HEK293 (cell line): Measurements from ENCODE around the gene MCOLN1.

Experiments
- CTCF ChIA-PET: fragments of 350-600 bp; formaldehyde crosslinking; extraction: SDS; loops from one replicate; lab custom pipeline; 2021; ENCODE audit warnings: antibody characterized with exemption; lab: Yijun Ruan, JAX
- POLR2A ChIA-PET: fragments of 300-600 bp; formaldehyde crosslinking; extraction: SDS; loops from one replicate; lab custom pipeline; 2020; ENCODE audit warnings: antibody characterized with exemption, inconsistent platforms; lab: Yijun Ruan, JAX
- H3K27ac ChIP-seq: fragments of 200-500 bp; sonication (Bioruptor generic); 2 replicates; pipeline ENCODE4 v1.5.1; 2014; ENCODE audit warnings: low read depth, low read length, control low read depth, inconsistent platforms; ENCODE audit errors: extremely low read depth
- H3K36me3 ChIP-seq, 2 experiments: fragments of 200-500 bp in 1 of 2; sonication (Bioruptor generic) in 1 of 2; 1 replicate in 1 of 2; 2 replicates in 1 of 2; pipeline ENCODE4 v1.5.1; 2014 to 2017; ENCODE audit warnings: inconsistent platforms in 2 of 2, low read length in 2 of 2; ENCODE audit not compliant: control insufficient read depth in 2 of 2, insufficient read depth in 1 of 2
- H3K4me1 ChIP-seq: fragments of 200-500 bp; sonication (Bioruptor generic); 2 replicates; pipeline ENCODE4 v1.5.1; 2014; ENCODE audit warnings: mild to moderate bottlenecking, low read length, inconsistent platforms; ENCODE audit not compliant: control insufficient read depth, insufficient read depth
- H3K4me3 ChIP-seq: 2 replicates; pipeline ENCODE4 v1.5.1; 2011; ENCODE audit warnings: low read depth, mild to moderate bottlenecking, control low read depth, low read length, moderate library complexity
- H3K9me3 ChIP-seq: fragments of 200-500 bp; sonication (Bioruptor generic); 2 replicates; pipeline ENCODE4 v1.5.1; 2014; ENCODE audit warnings: low read depth, low read length, inconsistent platforms; ENCODE audit not compliant: control insufficient read depth, insufficient read depth
- BCL11A ChIP-seq: fragments of 450-650 bp; formaldehyde crosslinking; IDR thresholded peaks from 2 replicates; pipeline ENCODE4 v1.5.1; 2016; ENCODE audit warnings: low read depth, missing biosample characterization, missing genetic modification characterization
- BCL11B ChIP-seq: fragments of 450-650 bp; formaldehyde crosslinking; IDR thresholded peaks from 2 replicates; pipeline ENCODE4 v1.5.1; 2016; ENCODE audit warnings: low read depth, missing biosample characterization, missing genetic modification characterization
- KLF9 ChIP-seq: fragments of 450-650 bp; formaldehyde crosslinking; IDR thresholded peaks from 2 replicates; pipeline ENCODE4 v1.5.1; 2016; ENCODE audit warnings: missing biosample characterization, missing genetic modification characterization, low read depth
- SALL2 ChIP-seq: fragments of 450-650 bp; formaldehyde crosslinking; IDR thresholded peaks from 2 replicates; pipeline ENCODE4 v1.5.0; 2017; ENCODE audit warnings: missing biosample characterization, mild to moderate bottlenecking, missing genetic modification characterization, borderline replicate concordance
- ZFP69B ChIP-seq: fragments of 450-650 bp; formaldehyde crosslinking; IDR thresholded peaks from 2 replicates; pipeline ENCODE4 v1.5.1; 2016; ENCODE audit warnings: missing biosample characterization, missing genetic modification characterization
- ZNF155 ChIP-seq: fragments of 450-650 bp; formaldehyde crosslinking; IDR thresholded peaks from 2 replicates; pipeline ENCODE4 v1.5.1; 2016; ENCODE audit warnings: missing biosample characterization, missing genetic modification characterization
- ZNF223 ChIP-seq: fragments of 450-650 bp; formaldehyde crosslinking; IDR thresholded peaks from 2 replicates; pipeline ENCODE4 v1.5.1; 2016; ENCODE audit warnings: missing biosample characterization, missing genetic modification characterization
- ZNF24 ChIP-seq: fragments of 450-650 bp; formaldehyde crosslinking; IDR thresholded peaks from 2 replicates; pipeline ENCODE4 v1.5.1; 2016; ENCODE audit warnings: missing biosample characterization, missing genetic modification characterization
- ZNF311 ChIP-seq: fragments of 450-650 bp; formaldehyde crosslinking; IDR thresholded peaks from 2 replicates; pipeline ENCODE4 v1.5.1; 2017; ENCODE audit warnings: missing biosample characterization, missing genetic modification characterization, borderline replicate concordance
- ZNF324 ChIP-seq: fragments of 450-650 bp; formaldehyde crosslinking; IDR thresholded peaks from 2 replicates; pipeline ENCODE4 v1.5.1; 2016; ENCODE audit warnings: missing biosample characterization, missing genetic modification characterization
- ZNF354C ChIP-seq: fragments of 450-650 bp; formaldehyde crosslinking; IDR thresholded peaks from 2 replicates; pipeline ENCODE4 v1.5.1; 2016; ENCODE audit warnings: missing biosample characterization, missing genetic modification characterization, low read depth, borderline replicate concordance
- ZNF391 ChIP-seq: fragments of 450-650 bp; formaldehyde crosslinking; IDR thresholded peaks from 2 replicates; pipeline ENCODE4 v1.5.1; 2016; ENCODE audit warnings: low read depth, missing biosample characterization, missing genetic modification characterization, borderline replicate concordance
- ZNF394 ChIP-seq: fragments of 450-650 bp; formaldehyde crosslinking; IDR thresholded peaks from 2 replicates; pipeline ENCODE4 v1.5.1; 2016; ENCODE audit warnings: missing biosample characterization, missing genetic modification characterization, mild to moderate bottlenecking, moderate library complexity, borderline replicate concordance
- ZNF561 ChIP-seq: fragments of 450-650 bp; IDR thresholded peaks from 2 replicates; pipeline ENCODE4 v1.5.1; 2018; ENCODE audit warnings: missing biosample characterization, missing genetic modification characterization, borderline replicate concordance
- ZNF571 ChIP-seq: fragments of 450-650 bp; formaldehyde crosslinking; IDR thresholded peaks from 2 replicates; pipeline ENCODE4 v1.5.0; 2017; ENCODE audit warnings: missing biosample characterization, missing genetic modification characterization
- ZNF610 ChIP-seq: fragments of 450-650 bp; formaldehyde crosslinking; IDR thresholded peaks from 2 replicates; pipeline ENCODE4 v1.5.1; 2016; ENCODE audit warnings: missing biosample characterization, missing genetic modification characterization, borderline replicate concordance
- ZNF707 ChIP-seq: fragments of 450-650 bp; formaldehyde crosslinking; IDR thresholded peaks from 2 replicates; pipeline ENCODE4 v1.5.1; 2016; ENCODE audit warnings: missing biosample characterization, missing genetic modification characterization
- ZNF747 ChIP-seq: fragments of 450-650 bp; formaldehyde crosslinking; IDR thresholded peaks from 2 replicates; pipeline ENCODE4 v1.5.1; 2016; ENCODE audit warnings: missing biosample characterization, missing genetic modification characterization
- TF ChIP-seq, protein P1 (sequence below): fragments of 450-650 bp; formaldehyde crosslinking; IDR thresholded peaks from 2 replicates; pipeline ENCODE4 v1.5.1; 2016; ENCODE audit warnings: missing biosample characterization, missing genetic modification characterization
- TF ChIP-seq, protein P2 (sequence below): fragments of 450-650 bp; formaldehyde crosslinking; IDR thresholded peaks from 2 replicates; pipeline ENCODE4 v1.5.1; 2016; ENCODE audit warnings: missing biosample characterization, missing genetic modification characterization
- TF ChIP-seq, protein P3 (sequence below): fragments of 450-650 bp; formaldehyde crosslinking; IDR thresholded peaks from 2 replicates; pipeline ENCODE4 v1.5.1; 2017; ENCODE audit warnings: missing biosample characterization, missing genetic modification characterization

MCOLN1 gene

DNA sequence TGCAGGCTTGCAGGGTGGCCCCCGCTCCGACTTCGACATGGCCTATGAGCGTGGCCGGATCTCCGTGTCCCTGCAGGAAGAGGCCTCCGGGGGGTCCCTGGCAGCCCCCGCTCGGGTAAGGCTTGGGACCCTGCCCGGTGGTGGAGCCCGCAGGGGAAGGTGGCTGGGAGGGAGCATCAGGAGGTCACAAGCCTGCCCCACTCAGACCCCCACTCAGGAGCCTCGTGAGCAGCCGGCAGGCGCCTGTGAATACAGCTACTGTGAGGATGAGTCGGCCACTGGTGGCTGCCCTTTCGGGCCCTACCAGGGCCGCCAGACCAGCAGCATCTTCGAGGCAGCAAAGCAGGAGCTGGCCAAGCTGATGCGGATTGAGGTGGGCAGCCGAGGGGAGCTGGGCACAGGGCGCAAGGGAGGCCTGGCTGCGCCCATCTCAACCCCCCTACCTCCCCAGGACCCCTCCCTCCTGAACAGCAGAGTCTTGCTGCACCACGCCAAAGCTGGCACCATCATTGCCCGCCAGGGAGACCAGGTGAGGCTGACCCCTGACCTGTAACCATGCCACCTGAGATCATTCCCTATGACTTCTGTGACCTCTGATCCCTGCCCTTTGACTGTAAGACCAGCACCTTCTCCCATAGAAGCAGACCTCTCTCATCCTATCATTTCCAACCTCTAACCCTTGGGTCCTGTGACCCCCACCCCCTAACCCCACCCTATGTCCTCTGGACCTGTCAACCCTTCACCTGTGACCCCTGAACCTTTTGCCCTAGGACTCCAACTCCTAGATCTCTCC is 20.3 kb downstream of the MCOLN1 start:
- CTCF ChIA-PET: interaction anchor here (0.5 to 0.7 kb wide), 2 partner anchors 27 to 161 kb away, joined by 3 to 6 read pairs; no protein-coding TSS in a partner anchor
- POLR2A ChIA-PET: no interaction called here

DNA sequence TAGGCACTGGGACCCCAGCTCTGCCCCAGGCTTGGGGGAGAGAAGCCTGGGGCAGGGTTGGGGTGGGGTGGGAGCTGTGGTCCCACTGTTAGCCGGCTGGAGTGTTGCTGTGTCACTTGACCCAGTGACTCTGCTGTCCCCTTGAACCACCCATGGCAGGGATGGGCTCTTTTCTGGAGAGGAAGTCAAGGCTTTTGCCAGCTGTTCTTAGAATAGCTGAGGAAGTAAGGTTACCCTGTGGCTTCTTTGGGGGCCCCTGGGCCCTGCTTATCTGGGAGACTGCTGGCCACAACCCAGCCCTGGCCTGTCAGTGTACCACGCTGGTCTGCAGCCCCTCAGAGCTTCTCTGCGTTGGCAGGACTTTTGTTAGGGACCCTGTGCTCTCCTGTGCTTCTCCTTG is 22.2 kb downstream of the MCOLN1 start:
- POLR2A ChIA-PET: interaction anchor here (0.7 to 1.0 kb wide), 2 partner anchors 9 to 144 kb away, joined by 3 to 4 read pairs; partner anchors contain the start of gene PNPLA6
- no peaks in the 10 kb centered on the region for H3K4me1 ChIP-seq

More for the DNA sequence above, 20.3 kb downstream of the MCOLN1 start:
- Histone ChIP-seq H3K4me3 (no peak overlapping the region), H3K9me3 (no peaks in the 10 kb centered on the region), H3K4me1 (no peaks in the 10 kb centered on the region), H3K27ac (no peak overlapping the region), H3K36me3 (peaks cover 0 to 32% of the 10 kb centered on the region in 2 experiments; a peak in 1 of 3 replicates)
- no peak for TF ChIP-seq ZNF747 (tag by site-specific recombination)
- no peak for TF ChIP-seq KLF9 (tag by site-specific recombination)
- no peak for TF ChIP-seq ZNF223 (tag by site-specific recombination)
- peak; percentile 79; the same call in 1 of the 2 replicates for TF ChIP-seq BCL11B (tag by site-specific recombination)
- 0 out of 2 replicates have a peak, but pooled peaks have one; percentile 76 for TF ChIP-seq BCL11A (tag by site-specific recombination)

DNA sequence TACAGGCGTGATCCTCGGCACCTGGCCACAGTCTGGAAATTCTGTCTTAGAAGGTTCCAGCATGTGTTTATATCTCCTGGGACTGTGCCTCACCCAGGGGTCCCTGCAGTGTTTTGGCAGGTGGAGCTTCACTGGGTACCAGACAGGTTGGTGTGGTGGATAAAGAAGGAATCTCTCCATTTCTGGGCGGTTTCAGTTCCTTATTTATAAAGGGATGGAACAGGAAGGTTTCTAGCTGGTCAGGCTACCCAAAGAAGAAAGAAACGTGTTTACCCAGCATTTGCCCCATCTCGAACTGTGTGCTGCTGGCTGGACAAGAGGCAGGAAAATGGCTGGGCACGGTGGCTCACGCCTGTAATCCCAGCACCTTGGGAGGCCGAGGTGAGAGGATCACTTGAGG is 22.9 kb downstream of the MCOLN1 start:
- ChIA-PET CTCF (interaction anchor here (0.6 to 1.6 kb wide), 3 partner anchors 9 to 446 kb away, joined by 3 to 7 read pairs (median 3); no protein-coding TSS in a partner anchor), POLR2A (interaction anchor here (0.6 to 1.0 kb wide), 2 partner anchors 10 to 84 kb away, joined by 3 to 4 read pairs; partner anchors contain the start of genes PET100, PNPLA6 and XAB2)
- Histone ChIP-seq H3K9me3 (no peaks in the 10 kb centered on the region), H3K4me3 (no peak overlapping the region), H3K36me3 (peaks cover 0 to 29% of the 10 kb centered on the region in 2 experiments; a peak in 1 of 3 replicates), H3K27ac (no peak overlapping the region), H3K4me1 (no peaks in the 10 kb centered on the region)
- TF ChIP-seq, protein P1, sequence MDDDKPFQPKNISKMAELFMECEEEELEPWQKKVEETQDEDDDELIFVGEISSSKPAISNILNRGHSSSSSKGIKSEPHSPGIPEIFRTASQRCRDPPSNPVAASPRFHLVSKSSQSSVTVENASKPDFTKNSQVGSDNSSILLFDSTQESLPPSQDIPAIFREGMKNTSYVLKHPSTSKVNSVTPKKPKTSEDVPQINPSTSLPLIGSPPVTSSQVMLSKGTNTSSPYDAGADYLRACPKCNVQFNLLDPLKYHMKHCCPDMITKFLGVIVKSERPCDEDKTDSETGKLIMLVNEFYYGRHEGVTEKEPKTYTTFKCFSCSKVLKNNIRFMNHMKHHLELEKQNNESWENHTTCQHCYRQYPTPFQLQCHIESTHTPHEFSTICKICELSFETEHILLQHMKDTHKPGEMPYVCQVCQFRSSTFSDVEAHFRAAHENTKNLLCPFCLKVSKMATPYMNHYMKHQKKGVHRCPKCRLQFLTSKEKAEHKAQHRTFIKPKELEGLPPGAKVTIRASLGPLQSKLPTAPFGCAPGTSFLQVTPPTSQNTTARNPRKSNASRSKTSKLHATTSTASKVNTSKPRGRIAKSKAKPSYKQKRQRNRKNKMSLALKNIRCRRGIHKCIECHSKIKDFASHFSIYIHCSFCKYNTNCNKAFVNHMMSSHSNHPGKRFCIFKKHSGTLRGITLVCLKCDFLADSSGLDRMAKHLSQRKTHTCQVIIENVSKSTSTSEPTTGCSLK (tag by site-specific recombination): no peak
- TF ChIP-seq ZNF707 (no peak), ZNF311 (tag by site-specific recombination) (no peak), SALL2 (no peak), ZNF561 (tag by site-specific recombination) (no peak), ZFP69B (tag by site-specific recombination) (no peak)

More for the DNA sequence above, 22.2 kb downstream of the MCOLN1 start:
- H3K9me3 ChIP-seq: no peaks in the 10 kb centered on the region
- H3K36me3 ChIP-seq: peaks cover 0 to 28% of the 10 kb centered on the region in 2 experiments; a peak in 1 of 3 replicates
- no peak overlapping the region for H3K27ac ChIP-seq
- H3K4me3 ChIP-seq: no peak overlapping the region
- TF ChIP-seq ZNF610 (tag by site-specific recombination) (no peak), ZFP69B (tag by site-specific recombination) (no peak), ZNF324 (tag by site-specific recombination) (no peak), ZNF571 (tag by site-specific recombination) (no peak), ZNF391 (tag by site-specific recombination) (no peak), ZNF394 (no peak), ZNF24 (tag by site-specific recombination) (no peak), ZNF354C (no peak), ZNF155 (tag by site-specific recombination) (no peak)
- TF ChIP-seq, protein P2, sequence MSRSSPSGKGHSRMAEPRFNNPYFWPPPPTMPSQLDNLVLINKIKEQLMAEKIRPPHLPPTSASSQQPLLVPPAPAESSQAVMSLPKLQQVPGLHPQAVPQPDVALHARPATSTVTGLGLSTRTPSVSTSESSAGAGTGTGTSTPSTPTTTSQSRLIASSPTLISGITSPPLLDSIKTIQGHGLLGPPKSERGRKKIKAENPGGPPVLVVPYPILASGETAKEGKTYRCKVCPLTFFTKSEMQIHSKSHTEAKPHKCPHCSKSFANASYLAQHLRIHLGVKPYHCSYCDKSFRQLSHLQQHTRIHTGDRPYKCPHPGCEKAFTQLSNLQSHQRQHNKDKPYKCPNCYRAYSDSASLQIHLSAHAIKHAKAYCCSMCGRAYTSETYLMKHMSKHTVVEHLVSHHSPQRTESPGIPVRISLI (tag by site-specific recombination): no peak
- TF ChIP-seq, protein P3, sequence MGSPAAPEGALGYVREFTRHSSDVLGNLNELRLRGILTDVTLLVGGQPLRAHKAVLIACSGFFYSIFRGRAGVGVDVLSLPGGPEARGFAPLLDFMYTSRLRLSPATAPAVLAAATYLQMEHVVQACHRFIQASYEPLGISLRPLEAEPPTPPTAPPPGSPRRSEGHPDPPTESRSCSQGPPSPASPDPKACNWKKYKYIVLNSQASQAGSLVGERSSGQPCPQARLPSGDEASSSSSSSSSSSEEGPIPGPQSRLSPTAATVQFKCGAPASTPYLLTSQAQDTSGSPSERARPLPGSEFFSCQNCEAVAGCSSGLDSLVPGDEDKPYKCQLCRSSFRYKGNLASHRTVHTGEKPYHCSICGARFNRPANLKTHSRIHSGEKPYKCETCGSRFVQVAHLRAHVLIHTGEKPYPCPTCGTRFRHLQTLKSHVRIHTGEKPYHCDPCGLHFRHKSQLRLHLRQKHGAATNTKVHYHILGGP (tag by site-specific recombination): no peak
- CTCF ChIA-PET: interaction anchor here (0.6 to 1.6 kb wide), 4 partner anchors 24 to 446 kb away, joined by 3 to 7 read pairs (median 4); partner anchors contain the start of genes PET100 and XAB2
